Central memory CD8-positive, alpha-beta T cell (primary cell): ENCODE results near the gene RPS6KA1.
"Not testable (repeated sequence)": the region's sequence is repeated elsewhere in the genome, so short reads cannot be mapped to it uniquely, and the experiment has no call there.

ENCODE experiments used
- ATAC-seq: fragments of 150-1000 bp; cut with Tn5 transposase; replicated peaks from 2 replicates; pipeline ENCODE4 v1.10.0; 2022; ENCODE audit warnings: mild to moderate bottlenecking, moderate FRiP score, moderate number of reproducible peaks; ENCODE audit not compliant: poor library complexity, severe bottlenecking; ENCODE audit errors: extremely low read depth
- DNase-seq, 2 donors: peaks; one replicate each; pipeline ENCODE4 v3.0.0; 2021; ENCODE audit warnings: low spot score in 2 of 2
- H3K27ac Mint-ChIP-seq: one replicate; pipeline ENCODE4 v1.8.0; 2022; ENCODE audit warnings: low read depth, mild to moderate bottlenecking, moderate library complexity, mixed read lengths
- H3K27me3 Mint-ChIP-seq: one replicate; pipeline ENCODE4 v1.8.0; 2022; ENCODE audit warnings: mixed read lengths
- H3K36me3 Mint-ChIP-seq: one replicate; pipeline ENCODE4 v1.8.0; 2022; ENCODE audit warnings: mild to moderate bottlenecking, moderate library complexity, mixed read lengths; ENCODE audit not compliant: insufficient read depth
- H3K4me1 Mint-ChIP-seq: one replicate; pipeline ENCODE4 v1.8.0; 2022; ENCODE audit warnings: mixed read lengths
- H3K4me3 Mint-ChIP-seq: one replicate; pipeline ENCODE4 v1.8.0; 2022; ENCODE audit warnings: mild to moderate bottlenecking, moderate library complexity, mixed read lengths
- H3K9me3 Mint-ChIP-seq: one replicate; pipeline ENCODE4 v1.8.0; 2022; ENCODE audit warnings: mixed read lengths

The RPS6KA1 gene

DNA sequence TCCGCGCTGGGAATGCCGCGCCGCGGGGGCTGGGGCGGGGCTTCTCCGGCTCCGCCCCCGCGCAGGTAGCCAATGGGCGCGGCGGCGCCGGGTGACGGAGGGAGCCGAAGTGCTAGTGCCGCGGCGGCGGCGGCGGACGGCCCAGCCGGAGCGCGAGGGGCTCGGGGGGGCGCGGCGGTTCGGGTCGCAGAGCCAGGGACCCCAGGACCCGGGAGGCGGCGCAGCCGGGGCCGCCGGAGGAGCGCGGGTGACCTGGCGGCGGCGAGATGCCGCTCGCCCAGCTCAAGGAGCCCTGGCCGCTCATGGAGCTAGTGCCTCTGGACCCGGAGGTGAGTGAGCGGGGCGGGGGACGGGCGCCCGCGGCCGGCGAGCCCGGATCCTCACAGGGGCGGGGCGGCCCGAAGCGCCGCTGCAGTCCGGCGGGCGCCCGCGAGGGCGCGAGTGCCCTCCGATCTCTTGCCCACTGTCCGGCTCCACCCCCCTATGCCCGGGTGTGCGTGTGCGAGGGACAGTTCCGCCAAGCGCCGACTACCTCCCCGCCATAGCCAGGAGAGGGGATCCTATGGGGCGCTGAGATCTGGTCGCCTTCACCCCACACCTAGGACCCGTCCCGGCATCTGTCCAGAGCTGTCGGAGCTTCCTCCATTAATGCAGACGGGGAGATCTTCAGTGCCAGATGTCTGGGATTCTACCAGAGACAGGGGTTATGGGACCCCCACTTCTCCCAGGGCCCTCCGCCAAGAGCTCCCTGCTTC, at the start of gene RPS6KA1:
Gene RPS6KA1 (plus strand): TSS at position 107 of the 755 bp plus-strand sequence. CDS start 160 bp downstream, at position 267.
- Mint-ChIP-seq H3K36me3 (peaks cover 2% of the 10 kb centered on the region), H3K27me3 (peaks cover 4% of the 10 kb centered on the region), H3K4me3 (peak within 1 kb of the TSS; percentile 89), H3K9me3 (no peaks in the 10 kb centered on the region), H3K27ac (peak within 1 kb of the TSS; percentile 89), H3K4me1 (peaks cover 33% of the 10 kb centered on the region)
- peak; percentile 15 to 30 for DNase-seq
- ATAC-seq: peak; percentile 77

GRCh38 chr1:26482921-26483320, 46.6 kb upstream of the RPS6KA1 start:
- no peak for ATAC-seq
- no peak for DNase-seq
- Mint-ChIP-seq H3K4me3 (no peak overlapping the region), H3K27ac (peak overlapping the region; percentile 65), H3K27me3 (no peaks in the 10 kb centered on the region), H3K36me3 (peaks cover 18% of the 10 kb centered on the region), H3K9me3 (no peaks in the 10 kb centered on the region), H3K4me1 (peaks cover 6% of the 10 kb centered on the region)

- no peaks in the 10 kb centered on the region for H3K27me3 Mint-ChIP-seq
- DNase-seq (no peak), ATAC-seq (no peak)
- H3K4me3 Mint-ChIP-seq: no peak overlapping the region
- peaks cover 6% of the 10 kb centered on the region for H3K4me1 Mint-ChIP-seq
- H3K27ac Mint-ChIP-seq: no peak overlapping the region
- H3K36me3 Mint-ChIP-seq: peaks cover 11% of the 10 kb centered on the region
- H3K9me3 Mint-ChIP-seq: no peaks in the 10 kb centered on the region
Measured at GRCh38 chr1:26483980-26484379, 45.6 kb upstream of the RPS6KA1 start.

DNA sequence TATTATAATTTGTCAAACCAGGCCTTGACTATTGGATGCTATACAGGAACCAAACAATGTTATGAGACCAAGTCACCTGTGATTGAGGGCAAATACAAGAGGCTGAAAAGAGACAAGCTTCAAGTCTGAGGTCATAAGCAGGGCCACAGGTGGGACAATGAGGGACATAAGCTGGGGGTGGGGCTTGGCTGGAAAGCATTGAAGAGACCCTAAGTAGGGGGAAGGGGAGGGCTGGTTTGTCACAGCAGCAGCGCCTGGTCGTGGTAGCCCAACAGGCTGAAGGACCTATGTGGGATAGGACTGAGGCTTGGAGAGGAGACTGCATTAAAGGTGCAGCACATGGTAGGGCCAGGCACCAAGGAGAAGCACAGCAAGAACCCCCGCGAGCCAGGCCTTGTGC, 39.4 kb upstream of the RPS6KA1 start:
- Mint-ChIP-seq H3K27ac (no peak overlapping the region), H3K36me3 (peaks cover 2% of the 10 kb centered on the region), H3K4me3 (no peak overlapping the region), H3K4me1 (peaks cover under 1% of the 10 kb centered on the region), H3K27me3 (no peaks in the 10 kb centered on the region), H3K9me3 (no peaks in the 10 kb centered on the region)
- ATAC-seq: no peak
- no peak for DNase-seq

DNA sequence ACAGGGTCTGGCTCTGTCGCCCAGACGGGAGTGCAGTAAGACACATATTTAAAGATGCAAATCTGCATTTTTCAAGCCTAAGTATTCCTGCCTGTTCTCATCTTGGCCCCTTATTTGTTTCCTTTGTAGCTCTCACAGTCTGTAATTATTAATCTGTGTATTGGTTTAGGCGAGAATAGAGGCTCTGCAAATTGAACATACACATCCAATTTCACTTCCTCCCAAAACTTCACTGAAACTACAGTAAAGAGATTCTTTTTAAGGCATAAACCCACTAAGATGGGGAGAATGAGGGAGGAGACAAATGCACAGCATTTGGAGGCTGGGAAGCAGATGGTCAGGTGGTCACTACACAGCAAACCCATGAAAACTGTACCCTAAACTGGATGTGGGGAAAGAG, 36.3 kb upstream of the RPS6KA1 start:
- ATAC-seq (no peak), DNase-seq (no peak)
- Mint-ChIP-seq H3K4me3 (no peak overlapping the region), H3K9me3 (no peaks in the 10 kb centered on the region), H3K27ac (no peak overlapping the region), H3K36me3 (peaks cover 2% of the 10 kb centered on the region), H3K27me3 (no peaks in the 10 kb centered on the region), H3K4me1 (no peaks in the 10 kb centered on the region)

DNA sequence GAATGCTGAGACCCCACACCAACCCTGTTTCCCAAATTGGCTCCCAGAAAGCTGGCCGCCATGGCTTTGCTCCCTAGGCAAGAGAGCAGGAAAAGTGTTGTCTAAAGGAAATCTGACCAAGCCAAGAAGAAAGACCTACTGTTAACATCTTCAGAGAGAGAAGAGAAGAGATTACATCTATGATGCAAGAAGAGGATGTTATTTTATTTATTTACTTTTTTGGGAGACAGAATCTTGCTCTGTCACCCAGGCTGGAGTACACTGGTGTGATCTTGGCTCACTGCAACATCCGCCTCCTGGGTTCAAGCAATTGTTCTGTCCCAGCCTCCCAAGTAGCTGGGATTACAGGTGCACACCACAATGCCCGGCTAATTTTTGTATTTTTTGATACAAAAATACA, 35.6 kb upstream of the RPS6KA1 start:
- no peak overlapping the region for H3K4me3 Mint-ChIP-seq
- peaks cover 3% of the 10 kb centered on the region for H3K36me3 Mint-ChIP-seq
- no peak for ATAC-seq
- H3K4me1 Mint-ChIP-seq: no peaks in the 10 kb centered on the region
- DNase-seq: no peak
- no peaks in the 10 kb centered on the region for H3K27me3 Mint-ChIP-seq
- H3K27ac Mint-ChIP-seq: no peak overlapping the region
- H3K9me3 Mint-ChIP-seq: no peaks in the 10 kb centered on the region

- no peak overlapping the region for H3K4me3 Mint-ChIP-seq
- H3K4me1 Mint-ChIP-seq: no peaks in the 10 kb centered on the region
- ATAC-seq (no peak), DNase-seq (no peak)
- peak overlapping the region; percentile 70 for H3K27ac Mint-ChIP-seq
- no peaks in the 10 kb centered on the region for H3K27me3 Mint-ChIP-seq
- no peaks in the 10 kb centered on the region for H3K9me3 Mint-ChIP-seq
- H3K36me3 Mint-ChIP-seq: peaks cover 6% of the 10 kb centered on the region
Measured at GRCh38 chr1:26496861-26497260, 32.7 kb upstream of the RPS6KA1 start.

GRCh38 chr1:26498894-26499293, 30.7 kb upstream of the RPS6KA1 start:
- Mint-ChIP-seq H3K27me3 (no peaks in the 10 kb centered on the region), H3K36me3 (peaks cover 4% of the 10 kb centered on the region), H3K4me1 (no peaks in the 10 kb centered on the region), H3K9me3 (no peaks in the 10 kb centered on the region), H3K4me3 (no peak overlapping the region), H3K27ac (peak overlapping the region; percentile 51)
- DNase-seq (no peak), ATAC-seq (no peak)

DNA sequence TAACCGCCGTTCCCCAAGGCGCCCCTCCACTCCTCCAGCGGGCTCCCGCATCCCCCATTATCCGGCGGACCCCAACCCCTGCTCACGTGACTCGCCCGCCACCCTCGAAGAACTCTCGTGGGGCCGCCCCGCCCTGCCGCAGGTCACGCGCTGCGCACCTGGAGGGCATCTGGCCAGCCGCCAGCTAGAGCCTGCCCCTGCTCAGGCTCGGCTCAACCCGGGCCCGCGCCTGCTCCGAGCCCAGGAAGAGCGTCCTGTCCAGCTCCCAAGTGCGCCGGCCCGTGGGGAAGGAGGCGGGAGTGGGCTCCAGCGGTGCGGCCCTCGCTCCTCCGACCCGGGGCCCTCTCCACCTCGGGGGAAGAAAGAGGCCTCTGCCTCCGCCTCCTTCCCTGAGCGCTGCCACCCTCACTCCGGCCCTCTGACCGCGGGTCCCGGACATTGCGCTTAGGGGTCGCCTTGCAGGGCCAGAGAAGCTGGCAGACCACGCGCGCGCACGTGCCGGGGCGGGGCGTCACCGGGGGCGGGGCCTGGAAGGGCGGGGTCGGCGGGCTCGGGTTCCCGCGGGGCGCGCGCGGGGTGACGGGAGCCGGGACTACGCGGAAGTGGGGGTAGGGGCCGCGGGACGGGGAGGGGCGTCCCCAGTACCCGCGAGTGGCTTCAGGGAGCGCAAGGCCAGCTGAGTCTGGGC, 28.9 kb upstream of the RPS6KA1 start:
- ATAC-seq (peak; percentile 74), DNase-seq (peak; percentile 75 to 77)
- Mint-ChIP-seq H3K27ac (peak overlapping the region; percentile 61), H3K36me3 (peaks cover 4% of the 10 kb centered on the region), H3K9me3 (no peaks in the 10 kb centered on the region), H3K4me3 (peak overlapping the region; percentile 74), H3K4me1 (no peaks in the 10 kb centered on the region), H3K27me3 (no peaks in the 10 kb centered on the region)

- H3K4me3 Mint-ChIP-seq, H3K27ac Mint-ChIP-seq, H3K27me3 Mint-ChIP-seq, ATAC-seq, H3K9me3 Mint-ChIP-seq, H3K4me1 Mint-ChIP-seq, DNase-seq, H3K36me3 Mint-ChIP-seq: not testable (repeated sequence)
Measured at GRCh38 chr1:26510711-26511110, 18.9 kb upstream of the RPS6KA1 start.

- not testable (repeated sequence) for H3K4me1 Mint-ChIP-seq, ATAC-seq, H3K27me3 Mint-ChIP-seq, H3K36me3 Mint-ChIP-seq, H3K27ac Mint-ChIP-seq, H3K9me3 Mint-ChIP-seq, H3K4me3 Mint-ChIP-seq, DNase-seq
Measured at GRCh38 chr1:26515836-26516235, 13.7 kb upstream of the RPS6KA1 start.

GRCh38 chr1:26516987-26517765, 12.4 kb upstream of the RPS6KA1 start:
- Mint-ChIP-seq H3K36me3 (no peaks in the 10 kb centered on the region), H3K4me3 (no peak overlapping the region), H3K4me1 (no peaks in the 10 kb centered on the region), H3K27ac (no peak overlapping the region), H3K27me3 (no peaks in the 10 kb centered on the region), H3K9me3 (no peaks in the 10 kb centered on the region)
- ATAC-seq: no peak
- DNase-seq: no peak

DNA sequence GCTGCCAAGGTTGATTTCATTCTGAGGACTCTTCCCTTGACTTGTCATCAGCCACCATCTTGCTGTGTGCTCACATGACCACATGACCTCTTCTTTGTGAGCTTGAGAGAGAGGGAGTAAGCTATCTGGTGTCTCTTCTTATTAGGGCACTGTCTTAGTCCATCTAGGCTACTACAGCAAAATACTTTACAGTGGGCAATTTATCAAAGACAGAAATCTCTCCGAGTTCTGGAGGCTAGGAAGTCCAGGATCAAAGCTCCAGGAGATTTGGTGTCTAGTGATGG, 11.9 kb upstream of the RPS6KA1 start:
- H3K9me3 Mint-ChIP-seq: no peaks in the 10 kb centered on the region
- ATAC-seq: no peak
- no peak overlapping the region for H3K4me3 Mint-ChIP-seq
- no peak overlapping the region for H3K27ac Mint-ChIP-seq
- H3K36me3 Mint-ChIP-seq: no peaks in the 10 kb centered on the region
- no peaks in the 10 kb centered on the region for H3K4me1 Mint-ChIP-seq
- no peak for DNase-seq
- no peaks in the 10 kb centered on the region for H3K27me3 Mint-ChIP-seq
